ENCODE data around the gene ZNF804A. TPM values are rescaled to one million over a fixed set of nuclear protein-coding genes. Genes with fewer than 3 reads are reported as not detected.

The ZNF804A gene
- total and polyA plus RNA-seq, 2 experiments from 2014 or later: 0.65 to 0.70 TPM

DNA sequence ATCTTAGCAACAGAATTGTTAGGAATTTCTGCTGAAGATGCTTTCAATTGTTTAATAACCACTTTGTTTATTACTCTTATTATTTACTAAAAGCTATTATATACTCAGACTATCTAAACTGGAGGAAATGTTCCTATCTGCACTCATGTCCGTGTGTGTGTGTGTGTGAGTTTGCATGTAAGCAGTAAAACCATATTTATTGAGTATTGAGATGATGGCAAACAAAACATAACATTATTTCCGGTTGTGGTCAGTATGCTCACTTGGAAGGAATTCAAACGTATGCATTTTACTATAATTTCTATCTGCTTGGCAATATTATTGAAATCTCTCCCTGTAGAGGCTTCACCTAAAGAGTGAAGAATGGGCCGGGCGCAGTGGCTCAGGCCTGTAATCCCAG lies 43.0 kb upstream of the ZNF804A start:
- TF ChIP-seq EZH2phosphoT487 (IDR thresholded peaks at IDR 0.05; ENCODE audit: insufficient read depth, low read depth) (no peak), EZH2 (IDR thresholded peaks at IDR 0.05; ENCODE audit: insufficient read depth, poor library complexity, severe bottlenecking) (no peak)
- Histone ChIP-seq H3K27me3 (replicated peaks; ENCODE audit: insufficient read depth) (no peaks in the 10 kb centered on the region), H3K9me2 (ENCODE audit: insufficient read depth) (no peaks in the 10 kb centered on the region), H3K4me1 (ENCODE audit: insufficient read depth) (peaks cover 9% of the 10 kb centered on the region; the same call in 1 of the 2 replicates), H3F3A (ENCODE audit: insufficient read depth) (peaks cover 7% of the 10 kb centered on the region; the same call in 1 of the 2 replicates), H3K9me3 (ENCODE audit: low read depth) (no peaks in the 10 kb centered on the region), H4K20me1 (ENCODE audit: insufficient read depth) (no peaks in the 10 kb centered on the region), H3K4me2 (ENCODE audit: unreplicated experiment) (no peak overlapping the region), H3K79me2 (ENCODE audit: insufficient read depth) (no peaks in the 10 kb centered on the region), H3K27ac (no peak overlapping the region), H3K4me3 (no peak overlapping the region), H3K9ac (no peak overlapping the region), H2AFZ (no peak overlapping the region), H3K36me3 (ENCODE audit: low read depth) (no peaks in the 10 kb centered on the region)
- 35 to 46% methylated on average over 5 of the region's 5 CpGs for WGBS, 2 experiments (ENCODE audit: low coverage in 1 of 2, low lambda C conversion rate in 2 of 2, missing lambda C conversion rate in 2 of 2)
- in situ Hi-C loops (cut with MboI): no loop called here
- no peak for DNase-seq

DNA sequence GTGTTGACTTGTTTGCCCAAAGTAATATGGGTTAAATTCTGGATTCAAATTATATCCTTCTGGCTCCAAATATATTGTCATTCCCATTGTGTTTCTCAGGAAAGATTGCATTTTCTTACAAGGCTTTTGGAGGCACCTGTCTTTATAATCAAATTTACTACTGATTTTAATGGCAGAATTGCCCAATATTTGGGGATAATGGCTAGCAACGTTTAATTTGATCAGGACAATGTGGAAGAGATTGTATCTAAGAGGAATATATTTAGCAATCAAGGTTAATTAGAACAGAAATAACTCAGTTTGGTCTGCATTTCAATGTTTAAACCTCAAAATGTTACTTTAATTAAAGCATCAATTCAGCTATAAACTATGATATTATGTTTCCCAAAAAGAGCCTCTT lies 41.7 kb upstream of the ZNF804A start:
- Histone ChIP-seq H3K9me2 (ENCODE audit: insufficient read depth) (no peaks in the 10 kb centered on the region), H3K4me3 (no peak overlapping the region), H3K4me1 (ENCODE audit: insufficient read depth) (peaks cover 9% of the 10 kb centered on the region; the same call in 1 of the 2 replicates), H3F3A (ENCODE audit: insufficient read depth) (peaks cover 7% of the 10 kb centered on the region; the same call in 1 of the 2 replicates), H4K20me1 (ENCODE audit: insufficient read depth) (no peaks in the 10 kb centered on the region), H2AFZ (no peak overlapping the region), H3K36me3 (ENCODE audit: low read depth) (no peaks in the 10 kb centered on the region), H3K9ac (no peak overlapping the region), H3K4me2 (ENCODE audit: unreplicated experiment) (no peak overlapping the region), H3K79me2 (ENCODE audit: insufficient read depth) (no peaks in the 10 kb centered on the region), H3K27ac (no peak overlapping the region), H3K9me3 (ENCODE audit: low read depth) (no peaks in the 10 kb centered on the region), H3K27me3 (replicated peaks; ENCODE audit: insufficient read depth) (no peaks in the 10 kb centered on the region)
- DNase-seq: no peak
- in situ Hi-C loops (cut with MboI): no loop called here
- 8 to 12% methylated on average over 1 of the region's 1 CpG for WGBS, 2 experiments (ENCODE audit: low coverage in 1 of 2, low lambda C conversion rate in 2 of 2, missing lambda C conversion rate in 2 of 2)
- no peak for TF ChIP-seq EZH2 (IDR thresholded peaks at IDR 0.05; ENCODE audit: insufficient read depth, poor library complexity, severe bottlenecking)
- no peak for TF ChIP-seq EZH2phosphoT487 (IDR thresholded peaks at IDR 0.05; ENCODE audit: insufficient read depth, low read depth)

DNA sequence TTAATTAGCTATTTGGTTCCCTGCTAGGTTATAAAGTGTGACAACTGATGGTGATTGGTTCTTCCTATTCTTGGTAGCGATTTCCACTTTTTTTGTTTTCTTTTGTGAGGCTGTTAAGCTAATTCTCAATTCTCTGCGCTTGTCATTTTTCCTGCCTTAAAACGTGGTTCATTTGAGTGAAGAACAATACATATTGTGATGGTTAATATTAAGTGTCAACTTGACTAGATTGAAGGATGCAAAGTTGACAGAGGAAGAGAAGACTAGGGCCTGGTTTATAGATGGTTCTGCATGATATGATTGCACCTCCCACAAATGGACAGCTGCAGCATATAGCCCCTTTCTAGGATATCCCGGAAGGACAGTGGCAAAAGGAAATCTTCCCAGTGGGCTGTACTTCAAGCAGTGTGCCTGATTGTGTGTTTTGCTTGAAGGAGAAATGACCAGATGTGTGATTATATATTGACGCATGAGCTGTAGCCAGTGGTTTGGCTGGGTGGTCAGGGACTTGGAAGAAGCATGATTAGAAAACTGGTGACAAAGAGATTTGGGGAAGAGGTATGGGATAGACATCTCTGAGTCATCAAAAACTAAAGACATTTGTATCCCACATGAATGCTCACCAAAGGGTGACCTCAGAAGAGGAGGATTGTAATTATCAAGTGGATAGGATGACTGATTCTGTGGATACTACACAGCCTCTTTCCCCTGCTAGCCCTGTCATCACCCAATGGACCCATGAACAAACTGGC lies 39.4 kb upstream of the ZNF804A start:
- H3K27ac ChIP-seq: no peak overlapping the region
- H3K4me2 ChIP-seq (ENCODE audit: unreplicated experiment): no peak overlapping the region
- H3F3A ChIP-seq (ENCODE audit: insufficient read depth): peaks cover 7% of the 10 kb centered on the region; the same call in 1 of the 2 replicates
- H4K20me1 ChIP-seq (ENCODE audit: insufficient read depth): no peaks in the 10 kb centered on the region
- H2AFZ ChIP-seq: no peak overlapping the region
- H3K27me3 ChIP-seq (replicated peaks; ENCODE audit: insufficient read depth): no peaks in the 10 kb centered on the region
- H3K9ac ChIP-seq: no peak overlapping the region
- H3K36me3 ChIP-seq (ENCODE audit: low read depth): no peaks in the 10 kb centered on the region
- TF ChIP-seq EZH2 (IDR thresholded peaks at IDR 0.05; ENCODE audit: insufficient read depth, poor library complexity, severe bottlenecking): no peak
- TF ChIP-seq EZH2phosphoT487 (IDR thresholded peaks at IDR 0.05; ENCODE audit: insufficient read depth, low read depth): no peak
- H3K9me3 ChIP-seq (ENCODE audit: low read depth): no peaks in the 10 kb centered on the region
- no peaks in the 10 kb centered on the region for H3K9me2 ChIP-seq (ENCODE audit: insufficient read depth)
- no peaks in the 10 kb centered on the region for H3K79me2 ChIP-seq (ENCODE audit: insufficient read depth)
- 35 to 39% methylated on average over 5 of the region's 5 CpGs for WGBS, 2 experiments (ENCODE audit: low coverage in 1 of 2, low lambda C conversion rate in 2 of 2, missing lambda C conversion rate in 2 of 2)
- DNase-seq: peak; percentile 55
- no peak overlapping the region for H3K4me3 ChIP-seq
- in situ Hi-C loops (cut with MboI): no loop called here
- peaks cover 9% of the 10 kb centered on the region; the same call in 1 of the 2 replicates for H3K4me1 ChIP-seq (ENCODE audit: insufficient read depth)

DNA sequence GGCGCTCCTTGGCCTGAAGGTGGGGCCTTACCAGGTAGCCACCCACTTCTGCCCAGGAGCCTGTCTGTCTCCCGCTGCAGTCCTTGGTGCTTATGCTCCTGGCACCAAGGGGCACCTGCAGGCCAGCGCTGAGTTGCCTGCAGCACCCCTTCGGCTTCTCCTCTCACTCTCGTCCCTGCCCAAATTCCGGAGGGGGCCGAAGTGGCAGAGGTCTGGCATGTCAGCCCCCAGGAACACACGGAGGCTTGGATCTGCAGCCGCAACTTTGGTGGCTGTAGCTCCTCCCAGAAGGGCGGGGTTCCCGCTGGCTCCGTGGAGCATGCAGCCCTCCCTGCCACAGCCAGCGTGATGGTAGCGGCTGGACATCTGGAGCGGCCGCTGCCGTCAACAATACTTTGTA lies 37.7 kb upstream of the ZNF804A start:
- TF ChIP-seq EZH2 (IDR thresholded peaks at IDR 0.05; ENCODE audit: insufficient read depth, poor library complexity, severe bottlenecking) (no peak), EZH2phosphoT487 (IDR thresholded peaks at IDR 0.05; ENCODE audit: insufficient read depth, low read depth) (no peak)
- DNase-seq: no peak
- Histone ChIP-seq H4K20me1 (ENCODE audit: insufficient read depth) (no peaks in the 10 kb centered on the region), H3F3A (ENCODE audit: insufficient read depth) (no peaks in the 10 kb centered on the region), H3K9me3 (ENCODE audit: low read depth) (no peaks in the 10 kb centered on the region), H3K36me3 (ENCODE audit: low read depth) (no peaks in the 10 kb centered on the region), H3K27me3 (replicated peaks; ENCODE audit: insufficient read depth) (no peaks in the 10 kb centered on the region), H3K27ac (no peak overlapping the region), H3K4me2 (ENCODE audit: unreplicated experiment) (no peak overlapping the region), H3K4me1 (ENCODE audit: insufficient read depth) (no peaks in the 10 kb centered on the region), H3K9ac (no peak overlapping the region), H3K79me2 (ENCODE audit: insufficient read depth) (no peaks in the 10 kb centered on the region), H3K9me2 (ENCODE audit: insufficient read depth) (no peaks in the 10 kb centered on the region), H2AFZ (no peak overlapping the region), H3K4me3 (no peak overlapping the region)
- in situ Hi-C loops (cut with MboI): no loop called here
- 58 to 59% methylated on average over 17 of the region's 17 CpGs for WGBS, 2 experiments (ENCODE audit: low coverage in 1 of 2, low lambda C conversion rate in 2 of 2, missing lambda C conversion rate in 2 of 2)

Data from GM23248 (cell line).